K562 (cell line): ENCODE measurements around the gene PDE4D. TPM values are rescaled to one million over a fixed set of nuclear protein-coding genes. Genes with fewer than 3 reads are reported as not detected.

Experiments
- ATAC-seq: fragments of 200-7000 bp; cut with Tn5 transposase; 3 replicates; pipeline ENCODE4 v1.9.1; 2020; ENCODE audit warnings: moderate library complexity
- BruUV-seq: library from RNA; stranded (reverse); fragments of 400-500 nt; replicated peaks from 2 replicates; lab custom pipeline; 2021; lab: Mats Ljungman, UMichigan
- CTCF ChIA-PET: fragments of 300-600 bp; formaldehyde crosslinking; extraction: SDS; loops from one replicate; lab custom pipeline; 2021; ENCODE audit warnings: low intra/inter-chr PET ratio; lab: Yijun Ruan, JAX
- POLR2A ChIA-PET: fragments of 300-600, 350-650 bp; sonication (Branson Sonifier 250); formaldehyde crosslinking; extraction: SDS; loops from one replicate; lab custom pipeline; 2021; ENCODE audit warnings: antibody characterized with exemption, inconsistent platforms; lab: Yijun Ruan, JAX
- DNase-seq, 4 experiments: peaks; one replicate each; pipeline versions ENCODE4 v3.0.0 to v3.0.0-alpha.2; 2011 to 2018; ENCODE audit warnings: low spot score in 3 of 4, mixed read lengths in 3 of 4; ENCODE audit errors: extremely low read depth in 1 of 4
- FAIRE-seq: peaks from 2 replicates; lab custom pipeline; 2011; peaks lifted over from hg19 to GRCh38; lab: Jason Lieb, UNC
- H2AFZ ChIP-seq: 2 replicates; pipeline ENCODE4 v1.6.0; 2011; ENCODE audit warnings: low read depth, low read length, control low read depth, inconsistent platforms
- H3K27ac ChIP-seq: fragments of 200-600 bp; 3 replicates; pipeline ENCODE4 v1.8.0; 2011; ENCODE audit warnings: low read depth, mild to moderate bottlenecking, control low read depth, inconsistent platforms, low read length, moderate library complexity, mixed read lengths; ENCODE audit errors: extremely low read depth
- H3K27me3 ChIP-seq, 2 experiments: fragments of 300-600 bp in 1 of 2; 2 replicates in 1 of 2; 3 replicates in 1 of 2; pipeline versions ENCODE4 v1.6.0 to v1.8.0; 2011; ENCODE audit warnings: inconsistent platforms in 2 of 2, low read length in 2 of 2, mild to moderate bottlenecking in 1 of 2, mixed read lengths in 1 of 2, moderate library complexity in 1 of 2; ENCODE audit not compliant: control insufficient read depth in 2 of 2, insufficient read depth in 2 of 2
- H3K36me3 ChIP-seq: fragments of 300-600 bp; 3 replicates; pipeline ENCODE4 v1.8.0; 2011; ENCODE audit warnings: mild to moderate bottlenecking, low read length, inconsistent platforms; ENCODE audit not compliant: control insufficient read depth, insufficient read depth
- H3K4me1 ChIP-seq, 2 experiments: fragments of 200-600 bp in 1 of 2; replicated peaks in 1 of 2; 2 replicates in 1 of 2; 3 replicates in 1 of 2; pipeline versions ENCODE4 v1.5.1 to v1.8.0; 2011; ENCODE audit warnings: inconsistent platforms in 2 of 2, low read length in 2 of 2, mild to moderate bottlenecking in 1 of 2, mixed read lengths in 1 of 2, moderate library complexity in 1 of 2; ENCODE audit not compliant: control insufficient read depth in 2 of 2, insufficient read depth in 2 of 2
- H3K4me2 ChIP-seq: 2 replicates; pipeline ENCODE4 v1.6.1; 2011; ENCODE audit warnings: low read length, control low read depth, inconsistent platforms, mixed read lengths; ENCODE audit not compliant: insufficient read depth
- H3K4me3 ChIP-seq: fragments of 200-600 bp; sonication (generic), shearing (Covaris generic); 2 replicates; pipeline ENCODE4 v1.5.1; 2016; ENCODE audit warnings: control low read depth, inconsistent platforms
- H3K79me2 ChIP-seq: fragments of 200-600 bp; 3 replicates; pipeline ENCODE4 v1.8.0; 2011; ENCODE audit warnings: low read length, inconsistent platforms; ENCODE audit not compliant: control insufficient read depth, insufficient read depth
- H3K9ac ChIP-seq, 2 experiments: 2 replicates each; pipeline versions ENCODE4 v1.6.0 to v1.6.1; 2011; ENCODE audit warnings: low read depth in 2 of 2, low read length in 2 of 2, control low read depth in 1 of 2, inconsistent platforms in 1 of 2, mild to moderate bottlenecking in 1 of 2, mixed read lengths in 1 of 2; ENCODE audit not compliant: insufficient read depth in 1 of 2
- H3K9me1 ChIP-seq: one replicate; pipeline ENCODE4 v1.6.0; 2011; ENCODE audit warnings: inconsistent platforms, mild to moderate bottlenecking, low read length, moderate library complexity; ENCODE audit not compliant: control insufficient read depth, insufficient read depth
- H3K9me3 ChIP-seq: replicated peaks from 2 replicates; pipeline ENCODE4 v1.5.1; 2011; ENCODE audit warnings: low read depth, low read length, inconsistent platforms; ENCODE audit not compliant: control insufficient read depth, insufficient read depth
- H4K20me1 ChIP-seq: replicated peaks from 2 replicates; pipeline ENCODE4 v1.6.1; 2011; ENCODE audit warnings: low read length, inconsistent platforms, mixed read lengths; ENCODE audit not compliant: control insufficient read depth, insufficient read depth
- E2F4 ChIP-seq: sonication (generic); formaldehyde crosslinking; IDR thresholded peaks from 2 replicates; pipeline ENCODE4 v1.8.0; 2022; ENCODE audit warnings: mild to moderate bottlenecking, low read depth, missing genetic modification reagents
- L3MBTL2 ChIP-seq: fragments of 450-650 bp; IDR thresholded peaks from 2 replicates; pipeline ENCODE4 v1.6.1; 2016; ENCODE audit warnings: mild to moderate bottlenecking, moderate library complexity
- WGBS: fragments of 100-300 bp; shearing (Covaris generic); methylation state at CpG from one replicate; pipeline ENCODE4 v1.1.6; 2016; ENCODE audit warnings: low coverage, mixed read lengths; ENCODE audit not compliant: insufficient coverage; ENCODE audit errors: missing lambda C conversion rate; 5-methylcytosine and 5-hydroxymethylcytosine counted together
- in situ Hi-C: fragments of 300-500 bp; cut with MboI; formaldehyde crosslinking; loops from 4 replicates; pipeline ENCODE4 v1.15.0; 2018; ENCODE audit warnings: inconsistent platforms, mixed read lengths
- intact Hi-C: fragments of 100-400 bp; cut with micrococcal nuclease; formaldehyde crosslinking; loops from 2 replicates; pipeline ENCODE4 v1.14.2; 2022
- polyA plus RNA-seq, 8 experiments: library from polyadenylated mRNA; depleted of rRNA in 4 of 8; stranded (reverse) in 5 of 8; unstranded in 3 of 8; fragments of >200 nt; fragmentation: Nextera tagmentation in 2 of 8; fragmentation: Illumina TruSeq in 1 of 8; extraction: Ambion mirVana in 2 of 8; extraction: Trizol in 1 of 8; gene quantifications; 2 replicates each; pipeline versions ENCODE4 v1.2.1 to v1.2.3, GENCODE V29; 2011 to 2014; ENCODE audit warnings: inconsistent platforms in 1 of 8, missing spikeins in 1 of 8
- total RNA-seq, 7 experiments: library from RNA; depleted of rRNA in 6 of 7; stranded (reverse); fragments of >200 nt in 6 of 7; fragmentation: Illumina TruSeq in 2 of 7; extraction: Trizol in 2 of 7; gene quantifications; 2 replicates each; pipeline versions ENCODE4 v1.2.1 to v1.2.3, GENCODE V29; 2011 to 2021; ENCODE audit warnings: low replicate concordance in 1 of 7
- TF ChIP-seq, protein P1 (sequence below): fragments of 450-650 bp; IDR thresholded peaks from 2 replicates; pipeline ENCODE4 v1.6.1; 2017; ENCODE audit warnings: mild to moderate bottlenecking, moderate library complexity

PDE4D gene
- total and polyA plus RNA-seq, 9 of the 15 experiments (the other 6 are each of a cell fraction or from before 2014, with no cell fraction given): 0.04 to 0.46 (median 0.13) TPM

GRCh38 chr5:59037453-59037852 is 856.1 kb downstream of the PDE4D start:
- Histone ChIP-seq H3K9ac (no peak overlapping the region), H3K4me2 (no peak overlapping the region)

More at GRCh38 chr5:59037453-59037852, 856.1 kb downstream of the PDE4D start:
- no peak overlapping the region for H3K27ac ChIP-seq
- DNase-seq (no peak), FAIRE-seq (no peak), ATAC-seq (no peak)
- 0% methylated on average over 2 of the region's 2 CpGs for WGBS
- peaks cover 11 to 16% of the 10 kb centered on the region in 2 experiments; a peak in 4 of 5 replicates for H3K27me3 ChIP-seq
- H3K79me2 ChIP-seq: no peaks in the 10 kb centered on the region
- intact Hi-C loops: loop anchor here (10.0 kb wide), 1 partner anchor 137 kb away; no protein-coding TSS in a partner anchor
- no peaks in the 10 kb centered on the region for H3K9me1 ChIP-seq
- no peaks in the 10 kb centered on the region for H3K9me3 ChIP-seq
- TF ChIP-seq, protein P1, sequence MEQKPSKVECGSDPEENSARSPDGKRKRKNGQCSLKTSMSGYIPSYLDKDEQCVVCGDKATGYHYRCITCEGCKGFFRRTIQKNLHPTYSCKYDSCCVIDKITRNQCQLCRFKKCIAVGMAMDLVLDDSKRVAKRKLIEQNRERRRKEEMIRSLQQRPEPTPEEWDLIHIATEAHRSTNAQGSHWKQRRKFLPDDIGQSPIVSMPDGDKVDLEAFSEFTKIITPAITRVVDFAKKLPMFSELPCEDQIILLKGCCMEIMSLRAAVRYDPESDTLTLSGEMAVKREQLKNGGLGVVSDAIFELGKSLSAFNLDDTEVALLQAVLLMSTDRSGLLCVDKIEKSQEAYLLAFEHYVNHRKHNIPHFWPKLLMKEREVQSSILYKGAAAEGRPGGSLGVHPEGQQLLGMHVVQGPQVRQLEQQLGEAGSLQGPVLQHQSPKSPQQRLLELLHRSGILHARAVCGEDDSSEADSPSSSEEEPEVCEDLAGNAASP: no peak
- TF ChIP-seq E2F4 (CRISPR knock-in tag) (no peak), L3MBTL2 (no peak)
- no peaks in the 10 kb centered on the region for H4K20me1 ChIP-seq
- in situ Hi-C loops: no loop called here
- ChIA-PET CTCF (no interaction called here), POLR2A (no interaction called here)
- H3K36me3 ChIP-seq: no peaks in the 10 kb centered on the region
- H2AFZ ChIP-seq: no peak overlapping the region
- BruUV-seq: no TSS peak
- no peak overlapping the region for H3K4me3 ChIP-seq
- peaks cover 0 to 11% of the 10 kb centered on the region in 2 experiments; a peak in 2 of 5 replicates for H3K4me1 ChIP-seq
